Aorta (tissue), 5 donors: ENCODE results near the gene GRID2. TPM values are rescaled to one million over a fixed set of nuclear protein-coding genes. Genes with fewer than 3 reads are reported as not detected.

Experiments used
- ATAC-seq: fragments of 200-7000 bp; cut with Tn5 transposase; one replicate; pipeline ENCODE4 v1.9.1; 2022; ENCODE audit warnings: moderate library complexity; ENCODE audit not compliant: low FRiP score
- DNase-seq, 2 donors: peaks; one replicate each; pipeline ENCODE4 v3.0.0-alpha.2; 2020
- H3K27ac ChIP-seq, 2 donors: one replicate each; pipeline ENCODE4 v1.5.1; 2013; ENCODE audit warnings: low read length in 2 of 2, mild to moderate bottlenecking in 2 of 2, moderate library complexity in 2 of 2, control low read depth in 1 of 2, inconsistent platforms in 1 of 2, low read depth in 1 of 2
- H3K27me3 ChIP-seq, 2 donors: one replicate each; pipeline ENCODE4 v1.6.1; 2013; ENCODE audit warnings: control low read depth in 1 of 2, low read length in 1 of 2, mild to moderate bottlenecking in 1 of 2, moderate library complexity in 1 of 2; ENCODE audit not compliant: insufficient read depth in 2 of 2, control insufficient read depth in 1 of 2
- H3K36me3 ChIP-seq, 2 donors: one replicate each; pipeline ENCODE4 v1.6.1; 2013; ENCODE audit warnings: control low read depth in 1 of 2, low read length in 1 of 2, mild to moderate bottlenecking in 1 of 2; ENCODE audit not compliant: insufficient read depth in 2 of 2, control insufficient read depth in 1 of 2
- H3K4me1 ChIP-seq, 2 donors: one replicate each; pipeline ENCODE4 v1.6.1; 2013; ENCODE audit warnings: low read length in 2 of 2, control low read depth in 1 of 2, mild to moderate bottlenecking in 1 of 2, moderate library complexity in 1 of 2; ENCODE audit not compliant: insufficient read depth in 2 of 2, control insufficient read depth in 1 of 2
- H3K4me3 ChIP-seq, 2 donors: one replicate each; pipeline ENCODE4 v1.5.1; 2013; ENCODE audit warnings: low read length in 2 of 2, control low read depth in 1 of 2, mild to moderate bottlenecking in 1 of 2
- H3K9me3 ChIP-seq: one replicate; pipeline ENCODE4 v1.6.1; 2013; ENCODE audit warnings: mild to moderate bottlenecking, low read length; ENCODE audit not compliant: control insufficient read depth
- WGBS, 2 donors: extraction: QIAGEN DNeasy Blood & Tissue Kit; methylation state at CpG; one replicate each; pipeline ENCODE4 v1.1.7; 2013; 5-methylcytosine and 5-hydroxymethylcytosine counted together
- intact Hi-C, 2 donors: fragments of 100-400 bp; cut with DNase I; formaldehyde crosslinking; loops; one replicate each; pipeline versions ENCODE4 v1.14.2 to v1.15.0; 2022
- polyA plus RNA-seq, 2 donors: library from polyadenylated mRNA; stranded (reverse); fragments of 200-250 nt; gene quantifications; one replicate each; pipeline ENCODE4 v1.2.3, GENCODE V29; 2013
- total RNA-seq, 2 donors: library from RNA; stranded (reverse); fragmentation: NEBNext Ultra II Directional; extraction: Animal tissue kit (Norgen Biotek cat#: 25700); gene quantifications; one replicate each; pipeline ENCODE4 v1.2.1, GENCODE V29; 2021
- donor health status: healthy with polysubstance abuse.
- donor health status: Bipolar disorder and iron deficiency.
- donor health status: DM: no; HTN: no; CAD: no.
- donor health status: DM: no; HTN: no; CAD: no.
- donor health status: DM: yes; HTN: yes; CAD: no.

Gene GRID2
- total and polyA plus RNA-seq, 4 donors = 0.13 to 0.18 TPM; not detected in 2

- H3K36me3 ChIP-seq = no peaks in the 10 kb centered on the region
- no peaks in the 10 kb centered on the region for H3K9me3 ChIP-seq
- intact Hi-C loops = no loop called here
- H3K27me3 ChIP-seq = no peaks in the 10 kb centered on the region
- H3K4me3 ChIP-seq = no peak overlapping the region
- no peak for ATAC-seq
- H3K4me1 ChIP-seq = no peaks in the 10 kb centered on the region
- H3K27ac ChIP-seq = no peak overlapping the region
- no peak for DNase-seq
Measured at GRCh38 chr4:93687304-93687703, 1383.5 kb downstream of the GRID2 start.

- Histone ChIP-seq H3K4me3 (no peak overlapping the region), H3K36me3 (no peaks in the 10 kb centered on the region), H3K27ac (no peak overlapping the region), H3K4me1 (no peaks in the 10 kb centered on the region), H3K27me3 (no peaks in the 10 kb centered on the region), H3K9me3 (no peaks in the 10 kb centered on the region)
- intact Hi-C loops = no loop called here
- ATAC-seq (no peak), DNase-seq (no peak)
- 90 to 94% methylated on average over 4 of the region's 4 CpGs for WGBS, 2 donors
Measured at GRCh38 chr4:93688978-93689377, 1385.2 kb downstream of the GRID2 start.

GRCh38 chr4:93693141-93693540 lies 1389.4 kb downstream of the GRID2 start:
- intact Hi-C loops = no loop called here
- 62 to 63% methylated on average over 3 of the region's 3 CpGs for WGBS, 2 donors

GRCh38 chr4:93698686-93699085 lies 1394.9 kb downstream of the GRID2 start:
- Histone ChIP-seq H3K4me1 (no peaks in the 10 kb centered on the region), H3K27ac (no peak overlapping the region), H3K4me3 (no peak overlapping the region), H3K9me3 (no peaks in the 10 kb centered on the region), H3K27me3 (no peaks in the 10 kb centered on the region), H3K36me3 (no peaks in the 10 kb centered on the region)
- intact Hi-C loops = no loop called here
- no peak for ATAC-seq
- WGBS, 2 donors = 89 to 91% methylated on average over 1 of the region's 1 CpG
- DNase-seq = no peak

More at GRCh38 chr4:93693141-93693540, 1389.4 kb downstream of the GRID2 start:
- Histone ChIP-seq H3K4me3 (no peak overlapping the region), H3K27me3 (no peaks in the 10 kb centered on the region), H3K27ac (no peak overlapping the region), H3K4me1 (no peaks in the 10 kb centered on the region), H3K9me3 (no peaks in the 10 kb centered on the region), H3K36me3 (no peaks in the 10 kb centered on the region)
- DNase-seq (no peak), ATAC-seq (no peak)

GRCh38 chr4:93700571-93700970 lies 1396.8 kb downstream of the GRID2 start:
- Histone ChIP-seq H3K4me1 (no peaks in the 10 kb centered on the region), H3K9me3 (no peaks in the 10 kb centered on the region), H3K36me3 (no peaks in the 10 kb centered on the region), H3K27ac (no peak overlapping the region), H3K4me3 (no peak overlapping the region), H3K27me3 (no peaks in the 10 kb centered on the region)
- no peak for DNase-seq
- intact Hi-C loops = no loop called here
- ATAC-seq = no peak
- 38 to 42% methylated on average over 1 of the region's 1 CpG for WGBS, 2 donors

- H3K27me3 ChIP-seq = peaks cover 0 to 2% of the 10 kb centered on the region in 2 donors
- no peak overlapping the region for H3K27ac ChIP-seq
- no peaks in the 10 kb centered on the region for H3K36me3 ChIP-seq
- ATAC-seq = no peak
- H3K9me3 ChIP-seq = no peaks in the 10 kb centered on the region
- no peaks in the 10 kb centered on the region for H3K4me1 ChIP-seq
- 70 to 84% methylated on average over 6 of the region's 6 CpGs for WGBS, 2 donors
- no peak for DNase-seq
- intact Hi-C loops = no loop called here
- H3K4me3 ChIP-seq = no peak overlapping the region
Measured at GRCh38 chr4:93710101-93710846, 1406.5 kb downstream of the GRID2 start.

- H3K4me1 ChIP-seq = no peaks in the 10 kb centered on the region
- H3K4me3 ChIP-seq = no peak overlapping the region
- ATAC-seq (no peak), DNase-seq (no peak)
- intact Hi-C loops = no loop called here
- WGBS, 2 donors = 73 to 75% methylated on average over 2 of the region's 2 CpGs
- no peaks in the 10 kb centered on the region for H3K9me3 ChIP-seq
- no peaks in the 10 kb centered on the region for H3K36me3 ChIP-seq
- no peak overlapping the region for H3K27ac ChIP-seq
- H3K27me3 ChIP-seq = peaks cover 0 to 2% of the 10 kb centered on the region in 2 donors
Measured at GRCh38 chr4:93710847-93711430, 1407.2 kb downstream of the GRID2 start.

GRCh38 chr4:93718233-93718632 lies 1414.5 kb downstream of the GRID2 start:
- no peaks in the 10 kb centered on the region for H3K27me3 ChIP-seq
- WGBS, 2 donors = 82 to 86% methylated on average over 1 of the region's 1 CpG
- no peaks in the 10 kb centered on the region for H3K4me1 ChIP-seq
- H3K9me3 ChIP-seq = no peaks in the 10 kb centered on the region
- no peaks in the 10 kb centered on the region for H3K36me3 ChIP-seq
- no peak for DNase-seq
- H3K27ac ChIP-seq = no peak overlapping the region
- intact Hi-C loops = no loop called here
- no peak for ATAC-seq
- no peak overlapping the region for H3K4me3 ChIP-seq

GRCh38 chr4:93719552-93719951 lies 1415.8 kb downstream of the GRID2 start:
- ATAC-seq (no peak), DNase-seq (no peak)
- no peaks in the 10 kb centered on the region for H3K9me3 ChIP-seq
- H3K27ac ChIP-seq = no peak overlapping the region
- no peaks in the 10 kb centered on the region for H3K4me1 ChIP-seq
- H3K27me3 ChIP-seq = no peaks in the 10 kb centered on the region
- intact Hi-C loops = no loop called here
- no peak overlapping the region for H3K4me3 ChIP-seq
- no peaks in the 10 kb centered on the region for H3K36me3 ChIP-seq
